Measurements from ENCODE around the gene DOCK9. TPM values are rescaled to one million over a fixed set of nuclear protein-coding genes. Genes with fewer than 3 reads are reported as not detected.

Gene DOCK9
- total and polyA plus RNA-seq, 7 donors = 13.8 to 39.5 (median 19.9) TPM

- intact Hi-C loops (cut with DNase I) = loop anchor here in 1 of 2 donors (10.0 kb wide), 1 partner anchor 156 kb away; no protein-coding TSS in a partner anchor
- ATAC-seq (no peak), DNase-seq (no peak)
- no peak for TF ChIP-seq CTCF (IDR thresholded peaks at IDR 0.05)
- peaks cover 2 to 61% of the 10 kb centered on the region in 2 donors for H3K36me3 ChIP-seq (ENCODE audit: insufficient read depth in 1 of 2, low read depth in 1 of 2)
- H3K4me3 ChIP-seq = no peak overlapping the region
- no peaks in the 10 kb centered on the region for H3K9me3 ChIP-seq
- WGBS, 3 donors = 46 to 56% (median 49%) methylated on average over 5 of the region's 5 CpGs
- peaks cover 4% of the 10 kb centered on the region for H3K4me1 ChIP-seq
- H3K27me3 ChIP-seq (ENCODE audit: insufficient read depth in 3 of 3, low read length in 2 of 3) = no peaks in the 10 kb centered on the region
- H3K27ac ChIP-seq = no peak overlapping the region
Measured at GRCh38 chr13:98878486-98879126, 99.3 kb downstream of the DOCK9 start.

GRCh38 chr13:98877936-98878335, 99.9 kb downstream of the DOCK9 start:
- no peaks in the 10 kb centered on the region for H3K9me3 ChIP-seq
- TF ChIP-seq CTCF (IDR thresholded peaks at IDR 0.05) = no peak
- ATAC-seq = no peak
- intact Hi-C loops (cut with DNase I) = loop anchor here in 1 of 2 donors (10.0 kb wide), 1 partner anchor 157 kb away; no protein-coding TSS in a partner anchor
- peaks cover 2 to 54% of the 10 kb centered on the region in 2 donors for H3K36me3 ChIP-seq (ENCODE audit: insufficient read depth in 1 of 2, low read depth in 1 of 2)
- no peaks in the 10 kb centered on the region for H3K27me3 ChIP-seq (ENCODE audit: insufficient read depth in 3 of 3, low read length in 2 of 3)
- H3K4me1 ChIP-seq = peaks cover 4% of the 10 kb centered on the region
- no peak overlapping the region for H3K27ac ChIP-seq
- WGBS, 3 donors = 87 to 98% (median 91%) methylated on average over 4 of the region's 4 CpGs
- DNase-seq = no peak
- H3K4me3 ChIP-seq = no peak overlapping the region

- TF ChIP-seq CTCF (IDR thresholded peaks at IDR 0.05) = no peak
- Histone ChIP-seq H3K27ac (no peak overlapping the region), H3K27me3 (ENCODE audit: insufficient read depth in 3 of 3, low read length in 2 of 3) (no peaks in the 10 kb centered on the region), H3K36me3 (ENCODE audit: insufficient read depth in 1 of 2, low read depth in 1 of 2) (peaks cover 2 to 52% of the 10 kb centered on the region in 2 donors), H3K4me1 (peaks cover 4% of the 10 kb centered on the region), H3K4me3 (no peak overlapping the region), H3K9me3 (no peaks in the 10 kb centered on the region)
- 96% methylated on average over 3 of the region's 3 CpGs for WGBS, 3 donors
- ATAC-seq (no peak), DNase-seq (no peak)
- intact Hi-C loops (cut with DNase I) = loop anchor here in 1 of 2 donors (10.0 kb wide), 1 partner anchor 157 kb away; no protein-coding TSS in a partner anchor
Measured at GRCh38 chr13:98877466-98877865, 100.4 kb downstream of the DOCK9 start.

- Histone ChIP-seq H3K9me3 (no peaks in the 10 kb centered on the region), H3K27ac (no peak overlapping the region), H3K27me3 (ENCODE audit: insufficient read depth in 3 of 3, low read length in 2 of 3) (no peaks in the 10 kb centered on the region), H3K4me1 (peaks cover 4% of the 10 kb centered on the region), H3K4me3 (no peak overlapping the region), H3K36me3 (ENCODE audit: insufficient read depth in 1 of 2, low read depth in 1 of 2) (peaks cover 4 to 36% of the 10 kb centered on the region in 2 donors)
- intact Hi-C loops (cut with DNase I) = loop anchor here in 1 of 2 donors (10.0 kb wide), 1 partner anchor 160 kb away; no protein-coding TSS in a partner anchor
- ATAC-seq = no peak
- no peak for DNase-seq
- WGBS, 3 donors = 65 to 72% (median 67%) methylated on average over 1 of the region's 1 CpG
- no peak for TF ChIP-seq CTCF (IDR thresholded peaks at IDR 0.05)
Measured at GRCh38 chr13:98875146-98875729, 102.6 kb downstream of the DOCK9 start.
